NCI-H2196 (cell line): Measurements from ENCODE around the gene ACTL6B.

Experiments
- DNase-seq: peaks from one replicate; lab custom pipeline; 2025; ENCODE audit not compliant: unreplicated experiment; lab: John Stamatoyannopoulos, UW

Gene ACTL6B

DNA sequence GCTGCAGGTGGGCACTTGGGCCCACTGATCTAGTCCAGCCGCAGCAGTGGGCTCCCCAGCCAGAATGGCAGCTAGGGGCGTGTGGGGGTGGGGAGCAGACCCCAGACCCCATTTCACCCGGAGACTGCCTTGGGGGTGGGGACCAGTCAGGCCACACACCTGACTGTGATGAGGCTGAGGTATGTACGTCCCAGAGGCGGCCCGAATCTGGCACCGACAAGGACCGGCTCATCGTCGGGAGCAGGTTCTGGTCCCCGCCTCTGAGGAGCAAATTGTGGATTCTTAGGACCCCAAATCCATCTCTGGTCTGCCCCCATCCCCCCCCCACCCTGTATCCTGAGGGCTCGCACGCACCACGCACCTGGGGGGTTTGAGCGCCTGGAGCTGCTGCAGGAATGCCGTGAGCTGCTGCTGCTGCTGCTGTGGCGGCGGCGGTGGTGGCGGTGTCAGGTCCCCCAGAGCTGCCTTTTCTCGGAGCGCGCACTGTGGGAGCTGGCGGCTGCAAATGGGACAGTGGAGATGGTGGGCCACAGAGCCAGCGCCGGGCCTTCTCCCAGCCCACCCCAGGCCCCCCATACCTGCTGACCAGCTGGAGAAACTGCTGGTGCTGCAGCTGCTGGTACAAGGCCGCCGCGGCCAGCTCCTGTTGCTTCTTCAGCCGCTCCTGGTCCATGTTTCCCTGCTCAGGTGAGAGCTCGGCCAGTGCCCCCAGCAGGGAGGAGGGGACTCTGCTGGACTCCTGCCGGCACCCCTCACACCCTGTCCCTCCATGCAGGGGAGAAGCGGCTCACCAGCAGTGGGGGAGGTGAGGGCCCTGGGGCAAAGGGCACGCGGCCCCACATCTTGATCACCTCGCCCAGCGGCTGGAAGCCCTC lies 27.6 kb upstream of the ACTL6B start:
- no peak for DNase-seq

DNA sequence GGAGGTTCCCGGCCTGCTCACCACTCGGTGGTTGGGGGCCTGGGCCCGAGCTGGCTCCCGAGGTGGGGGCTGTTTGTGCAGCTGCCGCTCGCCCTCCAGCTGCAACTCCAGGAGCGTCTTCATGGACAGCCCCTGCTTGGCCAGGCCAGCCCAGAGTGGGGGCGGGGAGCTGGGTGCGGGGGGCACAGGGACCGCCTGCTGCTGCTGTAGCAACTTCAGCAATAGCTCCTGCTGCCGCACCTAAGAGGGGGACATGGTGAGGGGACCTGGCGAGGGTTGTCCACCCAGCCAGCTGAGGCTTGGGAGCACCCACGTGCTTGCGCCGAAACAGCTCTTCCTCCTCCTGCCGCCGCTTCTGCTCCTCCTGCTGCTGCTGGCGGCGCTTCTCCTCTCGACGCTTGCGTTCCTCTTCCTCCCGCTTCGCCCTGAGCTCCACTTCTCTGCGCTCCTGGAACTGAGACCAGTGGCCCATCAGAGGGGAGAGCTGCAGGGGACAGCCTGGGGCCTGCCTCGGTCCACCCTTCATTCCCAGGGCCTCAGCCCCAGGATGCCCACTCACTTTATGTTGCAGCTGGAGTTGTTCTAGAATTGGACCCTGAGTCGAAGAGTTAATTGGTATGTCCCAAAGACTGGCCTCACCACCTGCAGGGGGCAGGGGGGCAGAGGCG lies 26.9 kb upstream of the ACTL6B start:
- no peak for DNase-seq

DNA sequence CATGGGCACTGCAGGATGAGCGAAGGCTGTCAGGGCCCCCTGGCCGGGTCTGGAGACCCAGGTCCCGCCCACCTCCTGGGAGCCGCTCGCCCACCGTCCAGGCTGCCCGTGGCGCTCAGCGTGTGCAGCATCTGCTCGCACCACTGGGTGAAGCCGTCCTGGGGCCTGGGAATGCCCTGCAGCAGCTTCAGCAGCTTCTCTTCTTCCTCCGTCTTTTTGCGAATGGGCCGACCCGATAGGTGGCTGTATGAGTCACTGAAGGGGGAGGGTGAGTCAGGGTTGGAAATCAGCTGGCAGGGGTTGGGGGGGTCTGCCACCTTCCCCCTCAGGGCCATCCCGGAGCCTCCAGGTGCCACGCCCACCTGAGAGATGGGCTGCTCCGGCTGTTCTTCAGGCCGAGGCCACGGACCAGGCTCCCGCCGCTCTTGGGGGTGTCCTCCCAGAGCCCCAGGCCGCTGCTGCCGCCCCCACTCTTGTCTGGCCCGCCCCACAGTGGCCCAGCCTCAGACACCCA lies 26.0 kb upstream of the ACTL6B start:
- no peak for DNase-seq

DNA sequence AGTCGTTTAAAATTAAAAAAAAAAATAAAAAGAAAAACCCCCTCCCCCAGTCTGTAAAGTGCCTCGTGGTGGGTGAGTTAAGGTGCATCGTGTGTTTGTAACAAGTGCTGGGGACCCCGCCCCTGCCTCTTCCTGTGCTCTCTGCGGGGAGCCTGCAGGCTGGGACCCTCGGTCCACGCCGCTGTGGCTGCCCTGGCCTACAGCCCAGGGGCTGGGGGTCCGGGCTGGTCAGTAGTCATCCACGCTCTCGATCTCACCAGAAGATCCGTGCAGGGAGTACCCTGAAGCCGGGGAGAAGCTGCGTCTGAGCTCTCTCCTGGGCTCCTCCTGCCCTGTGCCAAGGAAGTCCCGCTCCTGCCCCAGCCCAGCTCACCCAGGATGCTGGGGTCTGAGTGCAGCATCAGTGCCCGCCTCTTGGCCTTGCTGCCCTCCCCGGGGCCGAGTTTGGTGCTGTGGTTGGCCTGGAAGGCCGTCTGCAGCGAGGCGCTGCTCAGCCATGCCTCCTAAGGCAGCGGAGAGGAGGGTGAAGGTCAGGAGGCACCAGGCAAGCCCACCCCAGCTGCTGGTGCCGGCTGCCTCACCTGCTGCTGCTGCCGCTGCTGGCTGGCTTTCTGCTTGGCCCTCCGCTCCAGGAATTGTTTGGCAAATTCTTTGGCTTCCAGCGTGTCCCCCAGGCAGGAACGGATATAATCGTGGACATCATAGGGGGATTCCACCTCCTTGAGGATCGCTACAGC lies 25.4 kb upstream of the ACTL6B start:
- no peak for DNase-seq

DNA sequence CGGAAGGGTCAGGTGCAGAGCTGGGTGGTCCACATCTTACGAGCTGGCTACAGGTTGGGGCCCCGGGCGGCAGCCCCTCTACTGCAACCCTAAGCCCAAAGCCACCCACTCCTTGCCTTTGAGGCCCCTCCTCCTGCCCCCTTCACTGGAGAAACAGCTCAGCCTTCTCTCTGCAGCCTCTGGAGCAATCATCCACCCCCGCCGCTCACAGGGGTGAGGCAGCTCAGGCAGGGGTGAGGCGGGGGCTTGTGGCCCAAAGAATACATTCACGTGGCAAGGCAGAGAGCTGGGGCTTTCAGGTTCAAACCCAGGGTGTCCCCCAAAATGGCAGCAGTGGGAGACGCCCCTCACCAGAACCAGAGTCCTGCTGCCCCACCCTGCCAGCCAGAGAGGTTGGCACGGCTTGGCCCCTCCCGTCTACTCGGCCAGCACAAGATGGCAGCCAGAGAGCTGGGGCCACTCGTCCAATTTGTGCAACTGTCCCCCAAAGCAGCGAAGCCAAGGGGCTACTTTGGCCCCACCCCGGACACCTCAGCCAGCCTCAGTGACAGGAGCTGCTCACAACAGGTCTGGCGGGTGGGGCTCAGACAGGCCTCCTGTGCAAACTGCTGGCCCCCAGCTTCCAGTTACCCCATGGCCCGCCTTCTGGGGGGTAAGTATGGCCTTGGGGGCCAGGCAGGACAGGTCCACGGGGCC lies 24.5 kb upstream of the ACTL6B start:
- no peak for DNase-seq

DNA sequence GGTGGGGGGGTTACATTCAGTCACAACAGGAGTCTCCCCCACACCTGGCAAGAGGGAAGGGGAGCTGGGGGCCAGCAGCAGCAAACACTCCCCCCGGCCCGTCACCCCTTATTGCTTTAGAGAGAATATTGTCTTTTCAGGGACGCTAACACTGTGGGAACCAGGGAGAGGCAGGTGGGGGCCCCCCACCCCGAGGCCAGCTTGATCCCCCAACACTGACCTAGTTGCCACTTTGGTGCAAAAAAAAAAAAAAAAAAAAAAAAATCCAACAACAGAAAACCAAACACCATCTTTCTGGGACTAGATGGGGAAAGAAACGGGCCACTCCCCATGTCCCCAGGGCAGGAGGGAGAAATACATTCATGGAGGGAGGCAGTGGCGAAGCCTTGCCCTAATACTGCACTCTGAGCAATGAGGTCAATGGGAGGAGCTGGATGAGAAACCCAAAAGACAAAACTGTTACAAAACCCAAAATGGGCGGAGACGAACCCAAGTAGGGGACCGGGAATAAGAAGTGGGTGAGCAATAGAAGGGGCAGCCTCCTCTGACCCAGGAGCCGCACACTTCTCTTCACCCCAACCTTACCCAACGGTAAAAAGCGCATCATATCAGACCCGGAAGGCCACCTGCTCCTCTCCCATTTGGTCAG lies 23.8 kb upstream of the ACTL6B start:
- DNase-seq = no peak

DNA sequence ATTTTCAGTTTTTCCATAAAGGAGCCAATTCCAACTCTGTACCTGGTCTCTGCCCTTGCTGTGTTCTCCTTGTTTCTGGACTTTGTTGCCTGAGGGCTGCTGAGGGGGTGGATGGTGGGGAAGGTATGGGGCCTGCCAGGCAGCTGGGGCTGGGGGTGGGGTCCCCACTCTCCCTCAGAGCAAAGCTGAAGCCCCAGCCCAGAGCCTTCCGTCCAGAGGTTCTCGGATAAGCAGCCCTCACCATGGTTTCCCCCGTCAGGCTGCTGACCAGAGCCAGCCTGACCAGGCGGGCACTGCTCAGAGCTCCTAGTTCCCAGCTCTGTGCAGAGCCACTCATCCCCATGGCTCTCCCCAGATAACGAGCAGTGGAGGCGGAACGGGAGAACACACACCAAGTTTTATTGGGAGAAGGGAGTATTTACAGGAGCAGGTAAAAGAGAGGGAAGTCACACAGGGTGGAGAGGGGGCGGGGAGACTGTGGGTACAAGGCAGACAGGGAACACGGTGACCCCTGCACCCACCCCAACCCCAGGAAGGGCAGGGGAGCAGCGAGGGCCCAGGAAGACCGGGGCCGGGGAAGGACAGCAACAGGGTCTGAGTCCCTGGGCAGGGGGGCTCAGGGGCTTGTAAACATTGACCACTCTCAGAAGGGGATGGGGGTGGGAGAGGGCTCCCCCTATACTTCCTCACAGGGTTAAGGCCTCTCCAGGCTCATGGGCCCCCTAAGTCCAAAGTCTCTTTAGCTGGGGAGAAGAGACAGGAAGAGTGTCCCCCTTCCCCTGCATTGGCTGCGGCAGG lies 23.1 kb upstream of the ACTL6B start:
- no peak for DNase-seq

DNA sequence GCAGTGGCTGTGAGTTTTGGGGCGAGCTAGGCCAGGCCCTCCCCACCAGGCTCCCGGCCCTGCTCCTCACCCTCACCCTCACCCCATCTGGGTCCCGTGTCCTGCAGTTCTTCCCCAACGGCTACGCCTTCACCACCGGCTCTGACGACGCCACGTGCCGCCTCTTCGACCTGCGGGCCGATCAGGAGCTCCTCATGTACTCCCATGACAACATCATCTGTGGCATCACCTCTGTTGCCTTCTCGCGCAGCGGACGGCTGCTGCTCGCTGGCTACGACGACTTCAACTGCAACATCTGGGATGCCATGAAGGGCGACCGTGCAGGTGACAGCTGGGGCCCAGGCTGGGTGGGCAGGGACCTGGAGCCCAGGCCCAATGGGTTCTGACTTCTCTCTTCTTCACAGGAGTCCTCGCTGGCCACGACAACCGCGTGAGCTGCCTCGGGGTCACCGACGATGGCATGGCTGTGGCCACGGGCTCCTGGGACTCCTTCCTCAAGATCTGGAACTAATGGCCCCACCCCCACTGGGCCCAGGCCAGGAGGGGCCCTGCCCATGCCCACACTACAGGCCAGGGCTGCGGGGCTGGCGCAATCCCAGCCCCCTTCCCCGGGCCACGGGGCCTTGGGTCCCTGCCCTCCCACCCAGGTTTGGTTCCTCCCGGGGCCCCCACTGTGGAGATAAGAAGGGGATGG lies 22.2 kb upstream of the ACTL6B start:
- no peak for DNase-seq

DNA sequence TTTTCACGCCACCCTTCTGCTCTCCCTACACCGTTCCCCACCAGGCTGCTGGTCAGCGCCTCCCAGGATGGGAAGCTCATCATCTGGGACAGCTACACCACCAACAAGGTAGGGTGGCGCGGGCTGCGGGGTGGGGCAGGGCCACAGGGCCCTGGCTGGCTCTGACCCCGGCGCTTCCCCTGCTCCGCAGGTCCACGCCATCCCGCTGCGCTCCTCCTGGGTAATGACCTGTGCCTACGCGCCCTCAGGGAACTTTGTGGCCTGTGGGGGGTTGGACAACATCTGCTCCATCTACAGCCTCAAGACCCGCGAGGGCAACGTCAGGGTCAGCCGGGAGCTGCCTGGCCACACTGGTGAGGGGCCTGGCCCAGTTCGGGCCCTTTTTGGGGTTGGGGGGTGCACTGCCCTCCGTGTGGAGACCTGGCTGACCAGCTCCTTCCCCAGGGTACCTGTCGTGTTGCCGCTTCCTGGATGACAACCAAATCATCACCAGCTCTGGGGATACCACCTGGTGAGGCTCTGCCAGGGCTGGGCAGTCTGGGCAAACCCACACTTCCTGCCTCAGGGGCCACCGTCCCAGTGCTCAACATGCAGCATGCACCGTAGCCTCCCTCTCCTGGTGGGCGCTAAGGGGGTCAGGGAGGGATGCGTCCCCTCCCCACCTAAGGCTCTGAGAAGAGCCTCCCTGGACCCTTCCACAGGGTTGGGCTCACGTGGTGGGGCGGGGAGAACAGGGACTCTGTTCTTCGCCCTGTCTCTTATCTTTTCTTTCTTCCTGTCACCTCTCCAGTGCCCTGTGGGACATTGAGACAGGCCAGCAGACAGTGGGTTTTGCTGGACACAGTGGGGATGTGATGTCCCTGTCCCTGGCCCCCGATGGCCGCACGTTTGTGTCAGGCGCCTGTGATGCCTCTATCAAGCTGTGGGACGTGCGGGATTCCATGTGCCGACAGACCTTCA lies 21.3 kb upstream of the ACTL6B start:
- no peak for DNase-seq

DNA sequence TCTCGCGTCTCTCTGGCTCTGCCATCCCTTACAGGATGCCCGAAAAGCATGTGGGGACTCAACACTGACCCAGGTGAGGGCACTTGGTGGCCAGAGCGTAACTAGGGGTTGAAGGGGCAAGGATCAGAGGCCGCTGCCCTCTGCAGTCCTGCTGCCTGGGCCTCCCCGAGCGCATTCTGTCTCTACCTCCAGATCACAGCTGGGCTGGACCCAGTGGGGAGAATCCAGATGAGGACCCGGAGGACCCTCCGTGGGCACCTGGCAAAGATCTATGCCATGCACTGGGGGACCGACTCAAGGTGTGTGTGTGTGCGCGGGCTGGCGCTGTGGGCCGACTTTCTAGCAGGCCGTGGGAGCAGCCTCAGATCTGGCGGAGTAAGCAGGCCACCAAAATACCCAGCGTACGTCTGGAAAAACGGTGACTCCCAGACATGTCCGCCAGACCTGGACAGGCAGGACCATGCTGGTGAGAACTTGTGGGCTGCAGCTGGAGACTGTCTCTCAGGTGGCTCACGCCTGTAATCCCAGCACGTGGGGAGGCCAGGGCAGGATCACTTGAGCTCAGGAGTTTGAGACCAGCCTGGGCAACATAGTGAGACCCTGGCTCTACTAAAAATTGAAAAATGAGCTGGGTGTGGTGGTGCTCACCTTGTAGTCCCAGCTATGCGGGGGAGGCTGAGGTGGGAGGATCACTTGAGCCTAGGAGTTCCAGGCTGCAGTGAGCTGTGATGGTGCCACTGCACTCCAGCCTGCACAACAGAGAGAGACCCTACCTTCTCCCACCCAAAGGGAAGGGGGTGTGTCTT lies 20.5 kb upstream of the ACTL6B start:
- no peak for DNase-seq

DNA sequence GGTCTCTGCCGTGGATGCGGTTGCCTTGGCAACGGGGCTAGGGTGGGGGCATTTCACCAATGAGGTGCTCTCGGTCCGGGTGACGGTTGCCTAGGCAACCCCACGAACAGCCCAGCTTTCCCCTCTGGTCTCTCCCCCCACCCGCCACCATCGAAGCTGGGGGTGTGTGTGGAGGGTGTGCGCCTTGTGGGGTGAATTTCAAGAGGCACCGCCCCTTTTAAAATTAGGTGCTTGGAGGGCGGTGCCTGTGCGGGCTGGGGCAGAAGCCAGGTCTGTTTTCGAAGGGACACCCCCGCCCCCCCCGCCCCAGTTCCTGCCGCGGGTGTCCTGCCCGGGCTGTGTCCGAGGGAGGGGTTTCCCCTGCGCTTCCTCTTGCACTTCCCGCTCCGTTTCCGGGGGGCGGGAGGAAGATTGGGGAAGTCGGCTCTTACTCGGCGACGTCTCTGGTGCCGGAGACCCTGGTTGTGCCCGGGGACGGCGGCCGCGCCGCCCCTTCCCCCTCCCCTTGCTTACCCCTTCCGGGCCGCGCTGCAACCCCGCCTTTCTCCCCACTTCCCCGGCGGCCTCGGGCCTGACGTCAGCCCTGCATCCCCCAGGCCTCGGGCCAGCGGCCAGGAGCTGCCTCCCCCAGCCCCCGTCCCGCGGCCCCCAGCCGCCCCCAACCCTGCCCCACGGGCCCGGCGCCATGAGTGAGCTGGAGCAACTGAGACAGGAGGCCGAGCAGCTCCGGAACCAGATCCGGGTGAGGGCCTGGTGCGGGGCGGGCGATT lies 19.5 kb upstream of the ACTL6B start:
- DNase-seq = peak; percentile 58

DNA sequence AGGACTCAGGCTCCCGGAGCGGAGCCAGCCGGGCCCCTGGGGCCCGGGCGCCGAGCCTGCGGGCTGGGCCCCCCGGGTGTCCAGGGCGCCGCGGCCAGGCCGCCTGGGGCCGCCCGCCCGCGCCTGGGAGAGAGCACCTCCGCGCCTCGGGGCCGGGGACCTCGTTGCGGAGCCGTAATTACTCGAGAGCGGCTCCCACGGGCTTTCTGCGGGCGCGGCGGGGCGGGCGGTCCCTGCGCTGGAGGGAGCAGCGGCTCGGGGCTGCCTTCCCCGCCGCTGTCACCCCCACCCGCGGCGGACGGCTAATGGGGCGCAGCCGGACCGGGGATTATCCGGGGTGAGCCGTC lies 18.8 kb upstream of the ACTL6B start:
- DNase-seq = no peak

DNA sequence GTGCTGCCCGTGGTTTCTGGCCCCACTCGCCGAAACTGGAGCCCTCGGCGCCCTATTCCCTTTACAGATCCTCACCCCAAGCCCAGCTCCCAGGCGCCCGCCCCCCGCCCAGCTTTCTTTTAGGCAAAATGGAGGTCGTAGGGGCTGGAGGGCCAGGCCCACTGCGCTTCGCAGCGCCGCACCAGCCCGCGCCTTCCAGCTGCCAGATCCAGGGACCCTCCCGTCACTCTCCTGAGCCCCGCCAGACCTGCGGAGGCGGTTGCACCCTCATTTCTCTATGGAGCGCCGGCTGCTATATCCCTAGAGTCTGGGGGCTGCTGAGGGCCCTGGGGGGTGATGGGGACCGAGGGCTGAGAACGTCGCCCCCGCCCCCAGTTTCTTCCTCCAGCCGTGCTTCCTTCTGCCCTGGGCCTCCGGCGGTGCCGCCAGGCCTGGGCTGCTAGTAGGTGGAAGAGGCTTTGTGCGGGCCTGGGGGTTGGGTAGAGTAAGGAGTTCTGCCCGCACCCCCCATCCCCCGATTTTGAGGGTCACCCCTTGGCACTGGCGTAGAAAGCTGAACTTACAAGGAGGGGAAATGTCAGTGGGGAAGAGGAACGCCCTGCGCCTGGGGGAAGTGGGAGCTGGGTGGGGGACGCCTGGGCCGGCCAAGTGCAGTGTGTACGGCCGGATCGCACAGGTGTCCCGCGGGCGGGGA lies 18.3 kb upstream of the ACTL6B start:
- DNase-seq = no peak

DNA sequence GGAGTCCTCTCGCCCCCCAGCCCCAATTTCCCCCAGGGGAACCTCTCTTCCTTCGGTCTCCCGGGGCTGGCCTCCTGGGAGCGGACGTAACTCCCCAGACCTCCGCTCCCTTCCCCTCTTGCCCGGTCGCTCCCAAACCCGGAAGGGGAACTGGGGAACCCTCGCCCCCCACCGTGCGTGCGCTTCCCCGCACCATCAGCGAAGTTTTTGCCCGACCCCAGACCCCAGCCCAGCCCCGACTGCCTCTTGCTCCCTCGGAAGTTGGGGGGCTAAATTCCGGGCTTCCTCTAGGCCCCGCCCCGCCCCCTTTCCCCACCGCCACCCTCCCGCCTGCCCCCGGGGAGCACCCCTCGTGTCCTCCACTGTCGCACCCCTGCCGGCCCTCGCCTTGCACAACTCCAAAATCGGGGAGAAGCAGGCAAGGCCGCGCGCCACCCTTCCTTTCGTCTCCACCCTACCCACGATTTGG lies 17.7 kb upstream of the ACTL6B start:
- DNase-seq = no peak

DNA sequence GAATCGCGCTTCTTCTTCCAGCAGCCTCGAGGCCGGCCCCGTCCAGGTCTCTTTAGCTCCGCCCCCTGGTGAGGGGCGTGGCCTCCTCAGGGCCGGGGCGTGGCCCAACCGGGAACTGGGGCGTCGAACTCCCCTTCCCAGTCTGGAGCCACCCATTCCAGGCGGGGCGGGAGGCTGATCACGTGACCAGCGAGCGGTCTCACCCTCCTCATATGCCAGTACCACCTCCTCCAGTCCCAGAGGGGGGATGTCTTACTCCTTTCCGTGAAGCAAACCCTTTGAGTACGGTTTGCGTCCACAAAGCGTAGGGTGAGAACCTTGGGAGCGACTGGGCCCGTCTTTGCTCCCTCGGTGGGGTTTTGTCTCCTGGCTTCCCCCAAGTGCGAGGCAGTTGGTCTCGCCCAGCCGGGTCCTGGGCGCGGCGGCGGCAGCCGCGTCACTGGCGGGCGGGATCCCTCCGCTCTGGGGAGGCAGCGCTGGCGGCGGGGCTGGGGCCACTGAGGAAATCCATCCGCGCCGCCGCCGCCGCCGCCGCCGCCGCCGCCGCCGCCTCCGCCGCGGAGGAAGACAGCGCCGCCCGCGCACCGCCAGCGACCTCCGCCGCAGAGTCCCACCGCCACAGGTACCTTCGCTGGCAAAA lies 17.2 kb upstream of the ACTL6B start, which contains the start of gene GNB2:
TSS of gene GNB2 (plus strand) at position 439 of the 640 bp plus-strand sequence. CDS start 2,526 bp downstream, outside the sequence.
- peak; percentile 99 for DNase-seq
